Cardiac muscle cell (in vitro differentiated cells and primary cell): ENCODE data around the gene CRELD2. TPM values are rescaled to one million over a fixed set of nuclear protein-coding genes. Genes with fewer than 3 reads are reported as not detected.

Experiments
- DNase-seq, 2 donors: peaks; one replicate each; pipeline versions ENCODE4 v3.0.0 to v3.0.0-alpha.2; 2010 to 2017; ENCODE audit warnings: low read depth in 1 of 2, low spot score in 1 of 2
- H3K27ac ChIP-seq: fragments of 200-600 bp; sonication (generic); 2 replicates; pipeline ENCODE4 v1.5.1; 2016
- H3K27me3 ChIP-seq: fragments of 200-600 bp; sonication (generic); 2 replicates; pipeline ENCODE4 v1.6.0; 2016; ENCODE audit warnings: control low read depth
- H3K36me3 ChIP-seq: fragments of 200-600 bp; sonication (generic); 2 replicates; pipeline ENCODE4 v1.5.1; 2016; ENCODE audit warnings: control low read depth
- H3K4me1 ChIP-seq: fragments of 200-600 bp; sonication (generic); 2 replicates; pipeline ENCODE4 v1.8.1; 2017; ENCODE audit warnings: low read depth, mild to moderate bottlenecking, mixed run types
- H3K4me3 ChIP-seq: fragments of 200-600 bp; sonication (generic); 2 replicates; pipeline ENCODE4 v1.5.1; 2016; ENCODE audit warnings: mild to moderate bottlenecking
- H3K9me3 ChIP-seq: fragments of 200-600 bp; sonication (generic); 2 replicates; pipeline ENCODE4 v1.5.1; 2017; ENCODE audit warnings: low read depth, mild to moderate bottlenecking, control low read depth
- CTCF ChIP-seq: IDR thresholded peaks from 2 replicates; pipeline ENCODE4 v1.5.1; 2012; ENCODE audit warnings: low read depth, mild to moderate bottlenecking, low read length
- polyA plus RNA-seq: library from polyadenylated mRNA; unstranded; fragments of >200 nt; fragmentation: Nextera tagmentation; extraction: Ambion mirVana; gene quantifications from 2 replicates; pipeline ENCODE4 v1.2.1, GENCODE V29; 2016
- total RNA-seq: library from RNA; depleted of rRNA; stranded (reverse); fragments of >200 nt; gene quantifications from 2 replicates; pipeline ENCODE4 v1.2.3, GENCODE V29; 2016

Gene CRELD2
- total and polyA plus RNA-seq, 2 experiments from 2014 or later, result 36.0 to 112 TPM

GRCh38 chr22:49924113-49924833 is 5.8 kb downstream of the CRELD2 start:
- TF ChIP-seq CTCF, result no peak
- Histone ChIP-seq H3K27me3 (peaks cover 6% of the 10 kb centered on the region), H3K36me3 (no peaks in the 10 kb centered on the region), H3K4me3 (no peak overlapping the region), H3K27ac (no peak overlapping the region), H3K4me1 (peaks cover 3% of the 10 kb centered on the region), H3K9me3 (no peaks in the 10 kb centered on the region)
- DNase-seq, result no peak

GRCh38 chr22:49925525-49926128 is 7.2 kb downstream of the CRELD2 start:
- TF ChIP-seq CTCF, result no peak
- Histone ChIP-seq H3K4me1 (no peaks in the 10 kb centered on the region), H3K9me3 (no peaks in the 10 kb centered on the region), H3K27ac (no peak overlapping the region), H3K36me3 (no peaks in the 10 kb centered on the region), H3K4me3 (no peak overlapping the region), H3K27me3 (peaks cover 17% of the 10 kb centered on the region)
- no peak for DNase-seq

- Histone ChIP-seq H3K27me3 (peaks cover 17% of the 10 kb centered on the region), H3K9me3 (no peaks in the 10 kb centered on the region), H3K4me3 (no peak overlapping the region), H3K36me3 (no peaks in the 10 kb centered on the region), H3K4me1 (no peaks in the 10 kb centered on the region), H3K27ac (no peak overlapping the region)
- TF ChIP-seq CTCF, result no peak
- no peak for DNase-seq
Measured at GRCh38 chr22:49926916-49927315, 8.5 kb downstream of the CRELD2 start.

GRCh38 chr22:49927483-49928184 is 9.2 kb downstream of the CRELD2 start:
- Histone ChIP-seq H3K36me3 (no peaks in the 10 kb centered on the region), H3K27me3 (peaks cover 17% of the 10 kb centered on the region), H3K4me1 (no peaks in the 10 kb centered on the region), H3K4me3 (no peak overlapping the region), H3K27ac (no peak overlapping the region), H3K9me3 (no peaks in the 10 kb centered on the region)
- no peak for DNase-seq
- no peak for TF ChIP-seq CTCF

GRCh38 chr22:49928185-49928495 is 9.7 kb downstream of the CRELD2 start:
- Histone ChIP-seq H3K36me3 (no peaks in the 10 kb centered on the region), H3K4me1 (peaks cover under 1% of the 10 kb centered on the region), H3K27me3 (peaks cover 17% of the 10 kb centered on the region), H3K4me3 (no peak overlapping the region), H3K9me3 (no peaks in the 10 kb centered on the region), H3K27ac (no peak overlapping the region)
- no peak for DNase-seq
- no peak for TF ChIP-seq CTCF
